ENCODE data around the gene S1PR5. TPM values are rescaled to one million over a fixed set of nuclear protein-coding genes. Genes with fewer than 3 reads are reported as not detected.

S1PR5 gene
- total and polyA plus RNA-seq, 9 of the 15 experiments (the other 6 are each of a cell fraction or from before 2014, with no cell fraction given), result 0.03 to 0.54 (median 0.35) TPM; not detected in 4

DNA sequence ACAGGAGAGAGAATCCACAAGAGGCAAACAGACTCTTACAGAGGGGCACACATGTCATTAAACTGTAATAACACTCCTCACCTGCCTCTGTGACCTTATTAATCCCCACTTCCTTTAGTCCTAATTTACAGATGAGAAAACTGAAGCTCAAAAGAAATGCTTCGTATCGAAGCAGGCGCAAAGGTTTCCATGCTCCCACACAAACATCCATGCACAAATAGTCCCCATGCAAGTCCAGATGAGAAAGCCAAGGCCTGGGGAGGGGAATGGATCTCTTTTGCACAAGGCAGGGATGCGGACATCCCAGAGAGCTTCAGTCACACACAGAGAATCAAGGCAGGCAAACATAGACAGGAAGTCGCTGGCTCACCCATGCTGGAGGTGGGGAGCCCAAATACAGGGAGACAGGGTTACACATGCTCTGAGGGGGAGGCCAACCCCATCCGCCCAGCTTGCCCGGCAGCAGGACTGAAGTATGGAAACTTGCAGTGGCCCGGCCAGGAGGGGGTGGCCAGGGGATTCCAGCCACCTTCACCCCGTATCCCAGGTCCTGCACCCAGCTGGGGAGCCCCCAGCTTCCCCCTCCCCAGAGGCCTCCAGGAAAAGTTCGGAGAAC, 468 bp downstream of the S1PR5 start:
- Histone ChIP-seq H2AFZ (ENCODE audit: low read depth, low read length) (peak overlapping the region; percentile 69; the same call in 1 of the 2 replicates), H4K20me1 (replicated peaks; ENCODE audit: control insufficient read depth, insufficient read depth, low read length) (no peaks in the 10 kb centered on the region; the same call in 1 of the 2 replicates), H3K27ac (ENCODE audit: extremely low read depth, low read depth, low read length) (no peak overlapping the region), H3K36me3 (ENCODE audit: control insufficient read depth, insufficient read depth, low read length) (no peaks in the 10 kb centered on the region), H3K4me2 (ENCODE audit: insufficient read depth, low read length) (peak overlapping the region; percentile 49), H3K27me3 (ENCODE audit: control insufficient read depth in 2 of 2, insufficient read depth in 2 of 2, low read length in 2 of 2) (peaks cover 0 to 16% of the 10 kb centered on the region in 2 experiments; a peak in 4 of 5 replicates), H3K79me2 (ENCODE audit: control insufficient read depth, insufficient read depth, low read length) (no peaks in the 10 kb centered on the region), H3K4me1 (replicated peaks in 1 of 2; ENCODE audit: control insufficient read depth in 2 of 2, insufficient read depth in 2 of 2, low read length in 2 of 2) (peaks cover 19 to 48% of the 10 kb centered on the region in 2 experiments; a peak in 4 of 5 replicates), H3K9me1 (ENCODE audit: control insufficient read depth, insufficient read depth, low read length) (no peaks in the 10 kb centered on the region), H3K9ac (ENCODE audit: insufficient read depth in 1 of 2, low read depth in 2 of 2, low read length in 2 of 2) (peak overlapping the region in 1 of 2 experiments; percentile 86; a peak in 2 of 4 replicates), H3K4me3 (peak overlapping the region; percentile 30), H3K9me3 (replicated peaks; ENCODE audit: control insufficient read depth, insufficient read depth, low read depth, low read length) (no peaks in the 10 kb centered on the region)
- in situ Hi-C loops (cut with MboI) (no loop called here), intact Hi-C loops (cut with micrococcal nuclease) (no loop called here)
- CTCF ChIA-PET (ENCODE audit: low intra/inter-chr PET ratio), result no interaction called here
- POLR2A ChIA-PET, result interaction anchor here (0.6 to 1.3 kb wide), 7 partner anchors 11 to 128 kb away, joined by 3 to 5 read pairs (median 3); no protein-coding TSS in a partner anchor
- no TSS peak for BruUV-seq (replicated peaks)
- no peak for ATAC-seq
- no peak for FAIRE-seq
- WGBS (ENCODE audit: insufficient coverage, low coverage, missing lambda C conversion rate), result 64% methylated on average over 10 of the region's 10 CpGs
- no peak for DNase-seq (ENCODE audit: extremely low read depth in 1 of 4, low spot score in 3 of 4)
- TF ChIP-seq ASH1L (IDR thresholded peaks at IDR 0.05; ENCODE audit: borderline replicate concordance, low read depth, partially characterized antibody), result no peak
- TF ChIP-seq TEAD2 (tag; IDR thresholded peaks at IDR 0.05), result no peak
- TF ChIP-seq MBD2 (IDR thresholded peaks at IDR 0.05; ENCODE audit: borderline replicate concordance, low read depth), result no peak
- no peak for TF ChIP-seq ZNF778 (CRISPR knock-in tag; IDR thresholded peaks at IDR 0.05)
- TF ChIP-seq ZNF224 (CRISPR knock-in tag; IDR thresholded peaks at IDR 0.05), result no peak
- no peak for TF ChIP-seq ZNF57 (CRISPR knock-in tag; IDR thresholded peaks at IDR 0.05)
- TF ChIP-seq, protein P1, sequence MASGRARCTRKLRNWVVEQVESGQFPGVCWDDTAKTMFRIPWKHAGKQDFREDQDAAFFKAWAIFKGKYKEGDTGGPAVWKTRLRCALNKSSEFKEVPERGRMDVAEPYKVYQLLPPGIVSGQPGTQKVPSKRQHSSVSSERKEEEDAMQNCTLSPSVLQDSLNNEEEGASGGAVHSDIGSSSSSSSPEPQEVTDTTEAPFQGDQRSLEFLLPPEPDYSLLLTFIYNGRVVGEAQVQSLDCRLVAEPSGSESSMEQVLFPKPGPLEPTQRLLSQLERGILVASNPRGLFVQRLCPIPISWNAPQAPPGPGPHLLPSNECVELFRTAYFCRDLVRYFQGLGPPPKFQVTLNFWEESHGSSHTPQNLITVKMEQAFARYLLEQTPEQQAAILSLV (tag; IDR thresholded peaks at IDR 0.05), result no peak

Measured in K562 (cell line).